ENCODE results near the gene ATP2B2. TPM values are rescaled to one million over a fixed set of nuclear protein-coding genes. Genes with fewer than 3 reads are reported as not detected.
"Not testable (repeated sequence)": the region's sequence is repeated elsewhere in the genome, so short reads cannot be mapped to it uniquely, and the experiment has no call there.

ATP2B2 gene
- total RNA-seq, 4 donors from 2014 or later = 0.29 to 9.5 (median 4.4) TPM

DNA sequence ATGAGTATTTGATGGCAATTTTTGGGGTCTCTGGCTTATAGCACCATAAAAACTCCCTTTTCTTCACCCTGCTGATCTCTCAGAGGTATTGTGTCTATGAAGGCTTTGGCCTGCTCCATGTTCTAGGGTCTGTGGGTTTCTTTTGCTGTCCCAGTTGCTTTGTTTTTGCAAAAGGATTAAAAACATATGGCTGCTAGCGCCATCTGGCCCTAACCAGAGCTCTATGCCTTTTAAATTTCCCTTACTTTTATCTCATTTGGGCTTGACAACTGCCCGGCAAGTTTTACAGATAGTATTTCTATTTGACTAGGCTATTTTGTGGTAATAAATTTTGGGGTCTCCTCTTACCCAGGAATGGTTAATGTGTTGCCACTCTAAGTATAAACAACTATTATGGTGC is 206.2 kb downstream of the ATP2B2 start:
- Histone ChIP-seq H3K4me1 (no peaks in the 10 kb centered on the region), H3K27me3 (no peaks in the 10 kb centered on the region), H3K4me3 (no peak overlapping the region), H3K9me3 (no peaks in the 10 kb centered on the region), H3K27ac (no peak overlapping the region), H3K36me3 (no peaks in the 10 kb centered on the region)
- no peak for DNase-seq
- intact Hi-C loops (cut with DNase I; ENCODE audit: low total_unique reads) = no loop called here
- TF ChIP-seq, protein P1, sequence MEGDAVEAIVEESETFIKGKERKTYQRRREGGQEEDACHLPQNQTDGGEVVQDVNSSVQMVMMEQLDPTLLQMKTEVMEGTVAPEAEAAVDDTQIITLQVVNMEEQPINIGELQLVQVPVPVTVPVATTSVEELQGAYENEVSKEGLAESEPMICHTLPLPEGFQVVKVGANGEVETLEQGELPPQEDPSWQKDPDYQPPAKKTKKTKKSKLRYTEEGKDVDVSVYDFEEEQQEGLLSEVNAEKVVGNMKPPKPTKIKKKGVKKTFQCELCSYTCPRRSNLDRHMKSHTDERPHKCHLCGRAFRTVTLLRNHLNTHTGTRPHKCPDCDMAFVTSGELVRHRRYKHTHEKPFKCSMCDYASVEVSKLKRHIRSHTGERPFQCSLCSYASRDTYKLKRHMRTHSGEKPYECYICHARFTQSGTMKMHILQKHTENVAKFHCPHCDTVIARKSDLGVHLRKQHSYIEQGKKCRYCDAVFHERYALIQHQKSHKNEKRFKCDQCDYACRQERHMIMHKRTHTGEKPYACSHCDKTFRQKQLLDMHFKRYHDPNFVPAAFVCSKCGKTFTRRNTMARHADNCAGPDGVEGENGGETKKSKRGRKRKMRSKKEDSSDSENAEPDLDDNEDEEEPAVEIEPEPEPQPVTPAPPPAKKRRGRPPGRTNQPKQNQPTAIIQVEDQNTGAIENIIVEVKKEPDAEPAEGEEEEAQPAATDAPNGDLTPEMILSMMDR (IDR thresholded peaks at IDR 0.05) = no peak
- TF ChIP-seq POLR2A (IDR thresholded peaks at IDR 0.05) = no peak

DNA sequence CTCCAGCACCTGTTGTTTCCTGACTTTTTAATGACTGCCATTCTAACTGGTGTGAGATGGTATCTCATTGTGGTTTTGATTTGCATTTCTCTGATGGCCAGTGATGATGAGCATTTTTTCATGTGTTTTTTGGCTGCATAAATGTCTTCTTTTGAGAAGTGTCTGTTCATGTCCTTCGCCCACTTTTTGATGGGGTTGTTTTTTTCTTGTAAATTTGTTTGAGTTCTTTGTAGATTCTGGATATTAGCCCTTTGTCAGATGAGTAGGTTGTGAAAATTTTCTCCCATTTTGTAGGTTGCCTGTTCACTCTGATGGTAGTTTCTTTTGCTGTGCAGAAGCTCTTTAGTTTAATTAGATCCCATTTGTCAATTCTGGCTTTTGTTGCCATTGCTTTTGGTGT is 207.3 kb downstream of the ATP2B2 start:
- H3K36me3 ChIP-seq; H3K9me3 ChIP-seq; intact Hi-C loops (cut with DNase I; ENCODE audit: low total_unique reads); DNase-seq; H3K27me3 ChIP-seq; H3K4me1 ChIP-seq; H3K4me3 ChIP-seq; H3K27ac ChIP-seq: not testable (repeated sequence)

DNA sequence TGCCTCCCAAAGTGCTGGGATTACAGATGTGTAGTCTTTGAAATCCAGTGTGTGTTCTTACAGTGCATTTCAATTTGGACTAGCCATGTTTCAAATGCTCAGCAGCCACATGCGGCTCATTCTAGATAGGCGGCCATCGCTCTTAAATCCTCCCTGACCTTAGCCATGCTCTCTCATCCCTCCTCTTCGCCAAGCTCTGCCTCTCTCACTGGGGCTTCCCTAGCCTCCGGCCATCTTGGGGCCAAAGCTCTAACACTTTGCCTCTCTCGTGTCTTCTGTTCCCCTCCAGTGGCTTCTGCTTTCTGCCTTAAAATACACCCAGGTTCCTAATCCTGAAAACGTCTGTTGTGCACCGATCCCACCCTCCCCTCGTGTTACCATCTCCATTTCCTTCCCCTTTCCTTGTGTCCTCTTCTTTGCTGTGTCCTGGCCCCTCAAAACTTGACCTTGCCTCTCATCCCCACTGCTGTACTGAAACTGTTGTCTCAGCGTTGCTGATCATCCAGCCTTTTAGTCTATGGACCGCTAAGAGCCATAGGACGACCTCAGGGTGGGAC is 211.3 kb downstream of the ATP2B2 start:
- H3K27ac ChIP-seq = no peak overlapping the region
- no peaks in the 10 kb centered on the region for H3K36me3 ChIP-seq
- TF ChIP-seq, protein P1 (IDR thresholded peaks at IDR 0.05) = no peak
- no peak for TF ChIP-seq POLR2A (IDR thresholded peaks at IDR 0.05)
- H3K9me3 ChIP-seq = no peaks in the 10 kb centered on the region
- H3K4me1 ChIP-seq = no peaks in the 10 kb centered on the region
- intact Hi-C loops (cut with DNase I; ENCODE audit: low total_unique reads) = no loop called here
- DNase-seq = no peak
- H3K4me3 ChIP-seq = no peak overlapping the region
- H3K27me3 ChIP-seq = no peaks in the 10 kb centered on the region

DNA sequence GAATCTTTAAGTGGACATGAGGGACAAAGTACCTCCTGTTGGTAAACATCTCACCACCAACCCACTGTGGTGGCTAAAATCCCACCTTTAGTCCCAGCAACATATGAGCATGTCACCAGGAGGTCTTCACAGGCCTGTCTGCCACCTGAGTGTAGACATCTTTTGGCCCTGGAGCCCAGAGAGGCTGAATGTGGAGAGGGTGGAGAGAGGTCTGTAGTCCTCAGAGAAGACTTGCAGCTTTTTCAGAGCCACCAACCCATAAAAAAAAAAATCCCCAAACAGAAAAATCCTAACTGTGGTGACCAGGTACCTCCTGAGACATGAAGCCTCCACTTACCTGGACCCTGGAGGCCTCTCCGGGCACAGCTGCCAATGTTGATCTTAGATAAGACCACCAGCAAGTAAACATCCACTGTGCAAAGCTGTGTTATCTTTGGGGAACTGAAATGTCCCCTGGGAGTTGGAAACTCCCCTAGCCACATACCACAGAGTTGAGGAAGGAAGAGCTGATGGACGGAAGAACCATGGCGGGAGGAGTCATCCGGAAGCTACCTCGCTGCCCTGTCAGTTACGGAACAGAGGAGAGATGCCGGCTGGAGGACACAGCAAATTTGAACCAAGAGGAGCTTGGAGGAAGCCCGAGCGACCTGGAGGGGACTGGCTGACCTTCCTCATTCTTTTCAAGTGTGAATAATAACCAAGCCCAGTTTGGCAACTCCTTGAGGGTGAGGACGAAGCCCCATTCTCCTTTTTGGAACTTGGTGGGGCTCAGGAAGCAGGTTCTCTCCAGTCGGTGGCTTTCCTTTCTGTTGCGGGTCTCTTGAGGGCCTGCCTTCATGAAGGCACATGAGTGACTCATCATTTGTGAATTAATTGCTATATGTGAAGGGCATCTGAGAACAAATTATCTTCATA is 212.6 kb downstream of the ATP2B2 start, which contains the start of gene GHRL:
Gene GHRL, minus strand, starts transcription at position 443 of the 915 bp plus-strand sequence. CDS start 2,767 bp downstream, outside the sequence.
- Histone ChIP-seq H3K4me3 (no peak within 1 kb of the TSS), H3K36me3 (no peaks in the 10 kb centered on the region), H3K4me1 (no peaks in the 10 kb centered on the region), H3K27me3 (no peaks in the 10 kb centered on the region), H3K27ac (no peak within 1 kb of the TSS), H3K9me3 (no peaks in the 10 kb centered on the region)
- intact Hi-C loops (cut with DNase I; ENCODE audit: low total_unique reads) = no loop called here
- TF ChIP-seq, protein P1 (IDR thresholded peaks at IDR 0.05) = no peak
- TF ChIP-seq POLR2A (IDR thresholded peaks at IDR 0.05) = no peak
- DNase-seq = no peak

DNA sequence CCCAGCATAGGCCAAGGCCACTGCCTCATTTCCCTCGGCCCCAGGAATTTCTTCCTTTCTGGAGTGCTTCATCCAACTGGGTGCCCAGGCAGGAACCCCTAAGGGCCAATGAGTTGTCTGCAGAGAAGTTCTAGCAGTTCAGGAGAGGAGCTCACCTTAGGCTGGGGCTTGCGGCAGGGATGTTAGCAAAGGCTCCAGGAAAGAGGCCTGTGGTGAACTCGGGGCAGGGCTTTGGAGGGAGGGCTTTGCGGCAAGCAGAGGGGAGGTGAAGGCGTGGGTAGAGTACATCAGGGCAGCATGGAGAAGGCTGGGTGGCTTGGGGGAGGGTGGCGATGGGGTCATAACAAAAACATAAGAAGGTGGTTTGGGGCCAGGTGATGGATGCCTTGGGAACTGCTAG is 213.7 kb downstream of the ATP2B2 start:
- H3K4me3 ChIP-seq = no peak overlapping the region
- no peak overlapping the region for H3K27ac ChIP-seq
- H3K9me3 ChIP-seq = no peaks in the 10 kb centered on the region
- DNase-seq = no peak
- no peaks in the 10 kb centered on the region for H3K4me1 ChIP-seq
- TF ChIP-seq, protein P1 (IDR thresholded peaks at IDR 0.05) = no peak
- TF ChIP-seq POLR2A (IDR thresholded peaks at IDR 0.05) = no peak
- intact Hi-C loops (cut with DNase I; ENCODE audit: low total_unique reads) = no loop called here
- H3K27me3 ChIP-seq = no peaks in the 10 kb centered on the region
- H3K36me3 ChIP-seq = no peaks in the 10 kb centered on the region

Measured in uterus (tissue), 4 donors.